ENCODE data around the gene USP5. TPM values are rescaled to one million over a fixed set of nuclear protein-coding genes. Genes with fewer than 3 reads are reported as not detected.
"Not testable (repeated sequence)": the region's sequence is repeated elsewhere in the genome, so short reads cannot be mapped to it uniquely, and the experiment has no call there.

Gene USP5
- total RNA-seq, 1 experiment from 2014 or later, result 107 TPM

DNA sequence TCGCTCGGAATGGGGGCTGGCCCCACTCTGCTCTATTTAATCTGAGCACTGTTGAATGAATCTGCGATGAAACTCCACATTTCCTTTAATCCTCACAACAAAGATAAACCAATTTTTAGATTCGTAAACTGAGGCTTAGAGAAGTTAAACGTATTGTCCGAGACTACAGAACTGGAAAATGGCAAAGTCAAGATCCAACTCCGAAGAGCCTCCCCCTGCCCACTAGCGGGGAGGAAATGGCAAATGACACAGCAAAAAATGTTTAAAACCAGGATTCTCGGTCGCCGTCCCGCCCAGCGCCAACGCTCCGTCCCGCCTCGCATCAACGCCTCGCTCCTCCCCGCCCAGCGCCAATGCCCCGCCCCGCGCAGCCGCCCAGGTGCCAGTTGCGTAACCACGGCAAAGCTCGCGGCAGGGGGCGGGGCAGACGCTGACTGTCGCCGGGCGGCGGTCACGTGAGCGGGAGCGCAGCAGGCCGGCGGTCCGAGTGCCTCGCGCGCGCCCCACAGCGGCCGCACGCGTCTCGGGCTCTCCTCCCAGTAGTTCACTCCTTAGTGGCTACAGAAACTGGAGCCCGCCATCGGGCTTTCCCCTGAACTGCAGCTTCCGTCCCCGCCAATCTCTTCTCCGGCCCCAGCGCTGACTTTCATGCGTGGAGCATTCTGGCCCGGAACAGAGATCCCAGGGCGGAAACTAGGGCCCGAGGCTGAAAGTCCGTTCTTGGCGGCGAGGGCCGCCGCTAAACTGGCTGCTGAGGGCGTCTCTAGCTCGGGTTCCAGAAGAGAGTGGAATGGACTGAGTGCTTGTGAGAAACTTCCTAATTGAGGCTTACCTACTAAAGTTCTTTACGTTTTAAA lies 39.1 kb downstream of the USP5 start:
- no peaks in the 10 kb centered on the region for H3K9me2 ChIP-seq (replicated peaks; ENCODE audit: low read length)
- BruUV-seq (replicated peaks), result no TSS peak
- peak overlapping the region; percentile 91 for H3K27ac ChIP-seq (ENCODE audit: low read length)
- peak overlapping the region; percentile 84 for H3K4me2 ChIP-seq (ENCODE audit: low read length)
- peak overlapping the region; percentile 65 for H3K4me3 ChIP-seq (ENCODE audit: low read length)
- TF ChIP-seq EZH2 (IDR thresholded peaks at IDR 0.05; ENCODE audit: low read length, unreplicated experiment) (no peak), EZH2phosphoT487 (IDR thresholded peaks at IDR 0.05; ENCODE audit: borderline replicate concordance, low read length) (peak; percentile 76)
- TF ChIP-seq, protein P1, sequence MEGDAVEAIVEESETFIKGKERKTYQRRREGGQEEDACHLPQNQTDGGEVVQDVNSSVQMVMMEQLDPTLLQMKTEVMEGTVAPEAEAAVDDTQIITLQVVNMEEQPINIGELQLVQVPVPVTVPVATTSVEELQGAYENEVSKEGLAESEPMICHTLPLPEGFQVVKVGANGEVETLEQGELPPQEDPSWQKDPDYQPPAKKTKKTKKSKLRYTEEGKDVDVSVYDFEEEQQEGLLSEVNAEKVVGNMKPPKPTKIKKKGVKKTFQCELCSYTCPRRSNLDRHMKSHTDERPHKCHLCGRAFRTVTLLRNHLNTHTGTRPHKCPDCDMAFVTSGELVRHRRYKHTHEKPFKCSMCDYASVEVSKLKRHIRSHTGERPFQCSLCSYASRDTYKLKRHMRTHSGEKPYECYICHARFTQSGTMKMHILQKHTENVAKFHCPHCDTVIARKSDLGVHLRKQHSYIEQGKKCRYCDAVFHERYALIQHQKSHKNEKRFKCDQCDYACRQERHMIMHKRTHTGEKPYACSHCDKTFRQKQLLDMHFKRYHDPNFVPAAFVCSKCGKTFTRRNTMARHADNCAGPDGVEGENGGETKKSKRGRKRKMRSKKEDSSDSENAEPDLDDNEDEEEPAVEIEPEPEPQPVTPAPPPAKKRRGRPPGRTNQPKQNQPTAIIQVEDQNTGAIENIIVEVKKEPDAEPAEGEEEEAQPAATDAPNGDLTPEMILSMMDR (conservative IDR thresholded peaks at IDR 0.05; ENCODE audit: low read depth, low read length), result peak; percentile 60
- H4K20me1 ChIP-seq (ENCODE audit: low read length), result no peaks in the 10 kb centered on the region
- POLR2A ChIA-PET (ENCODE audit: unreplicated experiment), result interaction anchor here (0.6 to 1.0 kb wide), 3 partner anchors 14 to 26 kb away, joined by 3 to 10 read pairs (median 3); partner anchors contain the start of gene SPSB2
- H3K9ac ChIP-seq (ENCODE audit: low read length), result peak overlapping the region; percentile 76
- H3K9me3 ChIP-seq (ENCODE audit: low read length), result no peaks in the 10 kb centered on the region
- H3K36me3 ChIP-seq (ENCODE audit: low read depth, low read length), result no peaks in the 10 kb centered on the region
- intact Hi-C loops (cut with micrococcal nuclease), result loop anchor here (1.0 kb wide), 1 partner anchor 18 kb away; the partner anchor contains the start of gene SPSB2
- DNase-seq (peak; percentile 93), ATAC-seq (peak; percentile 98)
- no peaks in the 10 kb centered on the region for H3F3A ChIP-seq (ENCODE audit: low read length, unreplicated experiment)
- CTCF ChIA-PET, result interaction anchor here (0.6 to 1.4 kb wide), 5 partner anchors 18 to 202 kb away, joined by 3 to 16 read pairs (median 5); partner anchors contain the start of genes C12orf57, SPSB2, USP5 and ZNF384
- no peaks in the 10 kb centered on the region for H3K27me3 ChIP-seq (ENCODE audit: low read length)
- peaks cover 11% of the 10 kb centered on the region for H3K4me1 ChIP-seq (ENCODE audit: insufficient read depth, low read length)
- H3K79me2 ChIP-seq (ENCODE audit: low read length), result no peaks in the 10 kb centered on the region
- H2AFZ ChIP-seq (ENCODE audit: low read length), result peak overlapping the region; percentile 83

DNA sequence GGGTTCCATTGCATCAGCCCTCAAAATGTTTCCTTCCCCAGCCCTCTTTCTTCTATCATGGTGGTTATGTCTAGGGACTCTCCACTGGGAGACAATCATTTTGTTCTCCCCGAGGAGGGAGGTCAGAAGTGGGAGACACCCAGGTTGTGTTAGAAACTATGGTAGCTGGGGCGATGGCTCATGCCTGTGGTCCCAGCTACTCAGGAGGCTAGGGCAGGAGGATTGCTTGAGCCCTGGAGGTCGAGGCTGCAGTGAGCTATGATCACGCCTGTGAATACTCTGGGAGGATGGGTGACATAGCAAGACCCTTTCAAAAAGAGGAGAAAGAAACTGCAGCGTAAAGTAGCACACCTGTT lies 39.7 kb downstream of the USP5 start:
- H3K4me1 ChIP-seq (ENCODE audit: insufficient read depth, low read length), result peaks cover 11% of the 10 kb centered on the region
- peak overlapping the region; percentile 83 for H2AFZ ChIP-seq (ENCODE audit: low read length)
- no peaks in the 10 kb centered on the region for H3F3A ChIP-seq (ENCODE audit: low read length, unreplicated experiment)
- intact Hi-C loops (cut with micrococcal nuclease), result loop anchor here (1.0 kb wide), 1 partner anchor 18 kb away; the partner anchor contains the start of gene SPSB2
- peak overlapping the region; percentile 21 for H3K27ac ChIP-seq (ENCODE audit: low read length)
- H4K20me1 ChIP-seq (ENCODE audit: low read length), result no peaks in the 10 kb centered on the region
- H3K27me3 ChIP-seq (ENCODE audit: low read length), result no peaks in the 10 kb centered on the region
- TSS peak; percentile 86 for BruUV-seq (replicated peaks)
- no peaks in the 10 kb centered on the region for H3K9me3 ChIP-seq (ENCODE audit: low read length)
- TF ChIP-seq, protein P1 (conservative IDR thresholded peaks at IDR 0.05; ENCODE audit: low read depth, low read length), result no peak
- TF ChIP-seq EZH2 (IDR thresholded peaks at IDR 0.05; ENCODE audit: low read length, unreplicated experiment) (no peak), EZH2phosphoT487 (IDR thresholded peaks at IDR 0.05; ENCODE audit: borderline replicate concordance, low read length) (no peak)
- H3K36me3 ChIP-seq (ENCODE audit: low read depth, low read length), result no peaks in the 10 kb centered on the region
- DNase-seq (no peak), ATAC-seq (peak; percentile 5)
- POLR2A ChIA-PET (ENCODE audit: unreplicated experiment), result interaction anchor here (0.6 to 1.0 kb wide), 3 partner anchors 14 to 25 kb away, joined by 3 to 10 read pairs (median 3); partner anchors contain the start of gene SPSB2
- H3K4me2 ChIP-seq (ENCODE audit: low read length), result peak overlapping the region; percentile 84
- no peaks in the 10 kb centered on the region for H3K79me2 ChIP-seq (ENCODE audit: low read length)
- H3K9ac ChIP-seq (ENCODE audit: low read length), result peak overlapping the region; percentile 63
- peak overlapping the region; percentile 65 for H3K4me3 ChIP-seq (ENCODE audit: low read length)
- H3K9me2 ChIP-seq (replicated peaks; ENCODE audit: low read length), result no peaks in the 10 kb centered on the region
- CTCF ChIA-PET, result interaction anchor here (1.0 to 1.4 kb wide), 4 partner anchors 19 to 53 kb away, joined by 3 to 16 read pairs (median 6); partner anchors contain the start of genes C12orf57, SPSB2 and USP5

DNA sequence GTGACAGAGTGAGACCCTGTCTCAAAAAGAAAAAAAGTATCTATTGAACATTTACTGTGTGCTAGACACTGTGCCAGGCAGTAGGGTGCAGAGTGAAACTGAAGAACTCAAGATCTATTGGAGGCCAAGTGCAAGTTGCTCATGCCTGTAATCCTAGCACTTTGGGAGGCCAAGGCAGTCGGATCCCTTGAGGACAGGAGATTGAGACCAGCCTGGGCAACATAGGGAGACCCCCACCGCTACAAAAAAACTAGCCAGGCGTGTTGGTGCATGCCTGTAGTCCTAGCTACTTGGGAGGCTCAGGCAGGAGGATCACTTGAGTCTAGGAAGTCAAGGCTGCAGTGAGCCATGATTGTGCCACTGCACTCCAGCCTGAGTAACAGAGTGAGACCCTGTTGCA lies 40.7 kb downstream of the USP5 start:
- CTCF ChIA-PET; H3K4me3 ChIP-seq (ENCODE audit: low read length); POLR2A ChIA-PET (ENCODE audit: unreplicated experiment); H3K36me3 ChIP-seq (ENCODE audit: low read depth, low read length); H4K20me1 ChIP-seq (ENCODE audit: low read length); intact Hi-C loops (cut with micrococcal nuclease); H3K27me3 ChIP-seq (ENCODE audit: low read length); H3F3A ChIP-seq (ENCODE audit: low read length, unreplicated experiment); H3K9ac ChIP-seq (ENCODE audit: low read length); H3K9me2 ChIP-seq (replicated peaks; ENCODE audit: low read length); ATAC-seq; BruUV-seq (replicated peaks); H3K27ac ChIP-seq (ENCODE audit: low read length); H3K4me2 ChIP-seq (ENCODE audit: low read length); H3K9me3 ChIP-seq (ENCODE audit: low read length); H3K79me2 ChIP-seq (ENCODE audit: low read length); H2AFZ ChIP-seq (ENCODE audit: low read length); DNase-seq: not testable (repeated sequence)
- H3K4me1 ChIP-seq (ENCODE audit: insufficient read depth, low read length), result peaks cover 11% of the 10 kb centered on the region

Data from PC-3 (cell line).